Measurements from ENCODE around the gene PRKAG2.

The PRKAG2 gene

DNA sequence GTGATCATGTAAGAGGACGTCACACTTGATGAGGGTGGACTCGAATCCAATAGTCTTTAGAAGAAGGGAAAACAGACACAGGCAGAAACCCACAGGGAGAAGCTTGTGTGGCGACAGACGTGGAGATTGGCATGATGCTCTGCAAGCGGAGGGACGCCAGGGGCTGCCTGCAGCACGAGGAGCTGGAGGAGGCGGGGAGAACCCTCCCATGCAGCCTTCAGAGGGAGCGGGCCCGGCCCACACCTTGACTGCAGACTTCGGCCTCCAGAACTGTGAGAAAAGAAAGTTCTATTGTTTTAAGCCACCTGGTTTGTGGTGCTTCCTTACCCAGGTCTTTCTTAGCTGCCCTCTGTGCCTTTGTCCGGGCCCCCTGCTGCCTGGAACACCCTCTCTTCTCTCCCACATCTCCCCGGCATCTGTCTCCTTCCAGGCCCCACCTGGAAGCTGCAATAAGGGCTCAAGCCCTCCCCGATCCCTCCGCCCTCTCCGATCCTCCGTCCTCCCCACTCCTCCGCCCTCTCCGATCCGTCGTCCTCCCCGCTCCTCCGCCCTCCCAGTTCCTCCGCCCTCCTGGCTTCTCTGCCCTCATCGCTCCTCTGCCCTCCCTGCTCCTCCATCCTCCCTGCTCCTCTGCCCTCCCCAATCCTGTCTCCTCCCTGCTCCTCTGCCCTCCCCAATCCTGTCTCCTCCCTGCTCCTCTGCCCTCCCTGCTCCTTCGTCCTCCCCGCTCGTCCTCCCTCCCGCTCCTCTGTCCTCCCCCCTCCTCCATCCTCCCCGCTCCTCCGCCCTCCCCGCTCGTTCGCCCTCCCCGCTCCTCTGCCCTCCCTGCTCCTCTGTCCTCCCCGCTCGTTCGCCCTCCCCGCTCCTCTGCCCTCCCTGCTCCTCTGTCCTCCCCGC, 17.4 kb upstream of the PRKAG2 start:
- no peaks in the 10 kb centered on the region for H3K4me1 ChIP-seq (ENCODE audit: control insufficient read depth, insufficient read depth, low read length, poor library complexity, severe bottlenecking)
- no peak overlapping the region for H3K4me3 ChIP-seq (ENCODE audit: extremely low read depth, insufficient read depth, low read length, poor library complexity, severe bottlenecking)
- H3K27ac ChIP-seq (ENCODE audit: low read depth, low read length, severe bottlenecking), result no peak overlapping the region
- H3K9me3 ChIP-seq (ENCODE audit: control insufficient read depth, low read length), result no peaks in the 10 kb centered on the region
- WGBS, 2 experiments (ENCODE audit: insufficient coverage in 2 of 2), result 90 to 92% methylated on average over 25 to 27 of the region's 40 CpGs
- no peaks in the 10 kb centered on the region for H3K36me3 ChIP-seq (ENCODE audit: control insufficient read depth, insufficient read depth, low read length)

DNA sequence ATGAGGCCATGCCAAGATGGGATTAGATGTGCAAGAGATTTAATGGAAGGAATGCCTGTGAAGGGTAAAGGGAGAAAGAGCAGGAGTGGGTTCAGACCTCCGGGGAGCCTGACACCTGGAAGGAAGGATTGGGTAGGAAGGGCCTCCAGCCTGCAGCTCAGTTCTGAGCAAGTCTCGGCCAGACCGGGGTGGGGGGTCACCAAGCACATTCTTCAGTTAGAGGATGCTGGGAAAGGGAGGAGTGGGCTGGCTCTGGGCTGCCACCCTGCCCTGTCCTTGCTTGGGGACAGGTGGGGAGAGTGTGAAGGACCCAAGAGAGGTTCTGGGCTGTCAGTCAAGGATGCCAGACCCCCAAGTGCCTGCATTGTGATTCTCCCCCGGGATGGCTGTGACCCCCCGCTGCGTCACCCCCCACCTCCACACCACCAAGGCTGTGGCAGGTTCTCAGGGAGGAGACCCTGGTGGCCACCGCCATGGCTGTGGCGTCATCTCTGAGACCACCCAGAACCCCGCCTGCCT, 16.5 kb upstream of the PRKAG2 start:
- H3K4me1 ChIP-seq (ENCODE audit: control insufficient read depth, insufficient read depth, low read length, poor library complexity, severe bottlenecking), result no peaks in the 10 kb centered on the region
- no peak overlapping the region for H3K4me3 ChIP-seq (ENCODE audit: extremely low read depth, insufficient read depth, low read length, poor library complexity, severe bottlenecking)
- no peaks in the 10 kb centered on the region for H3K36me3 ChIP-seq (ENCODE audit: control insufficient read depth, insufficient read depth, low read length)
- no peak overlapping the region for H3K27ac ChIP-seq (ENCODE audit: low read depth, low read length, severe bottlenecking)
- no peaks in the 10 kb centered on the region for H3K9me3 ChIP-seq (ENCODE audit: control insufficient read depth, low read length)
- WGBS, 2 experiments (ENCODE audit: insufficient coverage in 2 of 2), result 89 to 94% methylated on average over 2 to 3 of the region's 9 CpGs

DNA sequence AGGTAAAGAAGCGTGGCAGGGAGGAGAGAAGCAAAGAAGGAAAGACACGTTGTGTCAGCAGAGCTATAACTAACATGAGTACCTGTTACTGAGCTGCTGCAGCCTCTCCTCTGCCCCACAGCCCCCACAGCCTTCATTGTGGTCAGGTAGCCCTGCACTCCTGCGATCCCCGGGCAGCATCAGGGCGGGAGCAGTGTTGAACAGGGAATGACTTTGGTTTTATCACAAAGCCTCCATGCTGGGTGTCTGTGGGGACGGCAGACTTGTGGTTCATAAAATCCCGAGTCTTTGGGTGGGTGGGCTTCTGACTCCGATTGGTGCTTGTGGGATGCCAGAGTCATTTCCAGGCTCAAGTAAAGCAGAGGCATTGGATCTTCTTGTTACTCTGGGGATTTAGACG, 14.8 kb upstream of the PRKAG2 start:
- Histone ChIP-seq H3K36me3 (ENCODE audit: control insufficient read depth, insufficient read depth, low read length) (no peaks in the 10 kb centered on the region), H3K4me1 (ENCODE audit: control insufficient read depth, insufficient read depth, low read length, poor library complexity, severe bottlenecking) (no peaks in the 10 kb centered on the region), H3K4me3 (ENCODE audit: extremely low read depth, insufficient read depth, low read length, poor library complexity, severe bottlenecking) (no peak overlapping the region), H3K9me3 (ENCODE audit: control insufficient read depth, low read length) (no peaks in the 10 kb centered on the region), H3K27ac (ENCODE audit: low read depth, low read length, severe bottlenecking) (no peak overlapping the region)
- 81 to 87% methylated on average over 7 to 8 of the region's 9 CpGs for WGBS, 2 experiments (ENCODE audit: insufficient coverage in 2 of 2)

DNA sequence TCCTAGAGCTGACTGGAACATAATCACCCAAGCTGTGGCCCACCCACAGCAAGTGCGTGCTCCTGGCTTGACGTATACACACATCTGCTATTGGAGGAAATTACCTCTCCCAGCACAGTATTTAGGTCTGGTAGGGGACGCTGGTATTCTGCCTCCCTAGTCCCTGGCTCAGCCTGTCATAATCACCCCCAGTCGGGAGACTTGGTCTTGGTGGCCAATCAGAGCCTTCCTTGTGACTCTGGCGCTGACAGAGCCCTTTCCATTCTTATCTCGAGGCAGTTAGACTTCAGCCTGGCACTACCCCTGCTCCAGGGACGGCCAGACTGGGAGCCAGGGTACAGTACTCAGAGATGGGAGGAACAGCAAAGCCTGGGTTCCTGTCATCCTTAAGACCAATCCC, 14.3 kb upstream of the PRKAG2 start:
- 49 to 82% methylated on average over 4 to 7 of the region's 7 CpGs for WGBS, 2 experiments (ENCODE audit: insufficient coverage in 2 of 2)
- no peaks in the 10 kb centered on the region for H3K9me3 ChIP-seq (ENCODE audit: control insufficient read depth, low read length)
- H3K4me1 ChIP-seq (ENCODE audit: control insufficient read depth, insufficient read depth, low read length, poor library complexity, severe bottlenecking), result no peaks in the 10 kb centered on the region
- H3K4me3 ChIP-seq (ENCODE audit: extremely low read depth, insufficient read depth, low read length, poor library complexity, severe bottlenecking), result no peak overlapping the region
- no peak overlapping the region for H3K27ac ChIP-seq (ENCODE audit: low read depth, low read length, severe bottlenecking)
- H3K36me3 ChIP-seq (ENCODE audit: control insufficient read depth, insufficient read depth, low read length), result no peaks in the 10 kb centered on the region

DNA sequence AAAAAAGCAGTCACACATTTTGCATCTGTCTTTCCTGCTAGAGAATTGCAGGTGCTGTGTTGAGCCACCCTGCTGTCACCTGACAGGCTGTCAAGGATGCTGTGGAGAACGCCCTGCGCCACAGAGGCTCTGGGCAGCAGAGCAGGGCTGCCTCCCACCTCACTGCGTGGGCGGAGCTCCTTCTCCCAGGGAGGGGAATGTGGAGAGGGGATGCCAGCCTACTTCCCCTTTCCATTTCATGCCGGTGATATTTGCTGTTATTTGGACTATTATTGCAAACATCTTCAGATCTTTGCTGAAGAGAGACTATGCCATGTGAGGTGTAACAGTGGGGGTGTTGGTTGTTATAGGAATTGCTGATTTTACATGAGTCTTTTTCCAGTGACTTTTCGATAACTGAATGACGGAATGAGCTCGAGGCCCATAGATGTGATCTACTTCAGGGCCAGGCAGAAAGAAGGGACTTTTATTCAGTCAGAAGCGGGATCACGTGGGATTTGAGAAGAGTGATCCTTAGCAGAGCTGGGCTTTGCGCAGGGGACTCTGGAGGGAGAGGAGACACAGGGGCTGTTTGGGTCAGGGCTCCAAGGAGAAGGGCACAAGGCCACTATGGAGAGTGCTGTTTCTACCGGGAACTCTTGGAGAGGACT, 13.6 kb upstream of the PRKAG2 start:
- Histone ChIP-seq H3K27ac (ENCODE audit: low read depth, low read length, severe bottlenecking) (no peak overlapping the region), H3K9me3 (ENCODE audit: control insufficient read depth, low read length) (no peaks in the 10 kb centered on the region), H3K4me3 (ENCODE audit: extremely low read depth, insufficient read depth, low read length, poor library complexity, severe bottlenecking) (no peak overlapping the region), H3K4me1 (ENCODE audit: control insufficient read depth, insufficient read depth, low read length, poor library complexity, severe bottlenecking) (no peaks in the 10 kb centered on the region), H3K36me3 (ENCODE audit: control insufficient read depth, insufficient read depth, low read length) (no peaks in the 10 kb centered on the region)
- 91 to 93% methylated on average over 8 to 9 of the region's 12 CpGs for WGBS, 2 experiments (ENCODE audit: insufficient coverage in 2 of 2)

DNA sequence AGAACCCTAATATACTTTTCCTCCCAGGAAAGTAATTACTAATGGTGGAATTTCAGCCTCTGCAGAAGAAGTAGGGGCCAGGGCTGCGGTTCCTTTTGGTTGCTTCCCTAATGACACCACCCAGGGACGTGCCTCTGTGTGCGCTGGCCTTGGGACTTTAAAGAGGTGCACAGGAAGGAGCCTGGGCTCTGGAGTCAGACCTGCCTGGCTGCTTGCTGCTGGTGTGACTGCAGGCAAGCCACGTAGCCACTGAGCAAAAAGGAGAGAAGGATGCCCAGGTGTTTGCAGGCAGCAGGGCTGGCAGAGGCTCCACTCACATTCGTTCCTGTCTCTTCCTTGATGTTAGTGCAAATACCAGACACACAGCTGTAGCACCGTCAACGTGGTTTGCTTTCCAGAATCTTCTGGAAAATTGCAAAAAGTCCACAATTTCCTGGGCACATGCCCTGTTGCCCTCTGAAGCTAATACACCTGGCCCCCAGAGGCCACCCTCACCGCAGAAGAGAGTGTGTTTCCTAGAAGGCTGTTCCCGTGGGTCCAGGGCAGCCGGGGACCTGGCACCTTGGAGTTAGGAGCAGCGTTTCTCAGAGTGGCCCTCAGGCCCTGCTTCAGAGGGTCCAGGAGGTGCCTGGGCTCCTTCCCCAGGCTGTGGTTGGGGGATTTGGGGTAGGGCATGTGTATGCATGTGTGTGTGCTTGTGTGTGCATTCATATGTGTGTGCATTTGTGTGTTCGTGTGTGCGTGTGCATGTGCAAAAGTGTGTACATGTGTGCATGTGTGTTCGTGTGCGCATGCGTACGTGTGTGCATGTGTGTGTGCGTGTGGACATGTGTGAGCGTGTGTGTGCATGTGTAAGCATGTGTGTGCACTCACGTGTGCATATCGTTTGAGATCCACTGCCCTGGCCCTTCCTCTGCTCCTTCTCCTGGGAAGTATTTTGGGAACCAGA, 12.8 kb upstream of the PRKAG2 start:
- Histone ChIP-seq H3K4me1 (ENCODE audit: control insufficient read depth, insufficient read depth, low read length, poor library complexity, severe bottlenecking) (no peaks in the 10 kb centered on the region), H3K4me3 (ENCODE audit: extremely low read depth, insufficient read depth, low read length, poor library complexity, severe bottlenecking) (no peak overlapping the region), H3K9me3 (ENCODE audit: control insufficient read depth, low read length) (no peaks in the 10 kb centered on the region), H3K36me3 (ENCODE audit: control insufficient read depth, insufficient read depth, low read length) (no peaks in the 10 kb centered on the region), H3K27ac (ENCODE audit: low read depth, low read length, severe bottlenecking) (no peak overlapping the region)
- 89 to 90% methylated on average over 18 to 21 of the region's 21 CpGs for WGBS, 2 experiments (ENCODE audit: insufficient coverage in 2 of 2)

DNA sequence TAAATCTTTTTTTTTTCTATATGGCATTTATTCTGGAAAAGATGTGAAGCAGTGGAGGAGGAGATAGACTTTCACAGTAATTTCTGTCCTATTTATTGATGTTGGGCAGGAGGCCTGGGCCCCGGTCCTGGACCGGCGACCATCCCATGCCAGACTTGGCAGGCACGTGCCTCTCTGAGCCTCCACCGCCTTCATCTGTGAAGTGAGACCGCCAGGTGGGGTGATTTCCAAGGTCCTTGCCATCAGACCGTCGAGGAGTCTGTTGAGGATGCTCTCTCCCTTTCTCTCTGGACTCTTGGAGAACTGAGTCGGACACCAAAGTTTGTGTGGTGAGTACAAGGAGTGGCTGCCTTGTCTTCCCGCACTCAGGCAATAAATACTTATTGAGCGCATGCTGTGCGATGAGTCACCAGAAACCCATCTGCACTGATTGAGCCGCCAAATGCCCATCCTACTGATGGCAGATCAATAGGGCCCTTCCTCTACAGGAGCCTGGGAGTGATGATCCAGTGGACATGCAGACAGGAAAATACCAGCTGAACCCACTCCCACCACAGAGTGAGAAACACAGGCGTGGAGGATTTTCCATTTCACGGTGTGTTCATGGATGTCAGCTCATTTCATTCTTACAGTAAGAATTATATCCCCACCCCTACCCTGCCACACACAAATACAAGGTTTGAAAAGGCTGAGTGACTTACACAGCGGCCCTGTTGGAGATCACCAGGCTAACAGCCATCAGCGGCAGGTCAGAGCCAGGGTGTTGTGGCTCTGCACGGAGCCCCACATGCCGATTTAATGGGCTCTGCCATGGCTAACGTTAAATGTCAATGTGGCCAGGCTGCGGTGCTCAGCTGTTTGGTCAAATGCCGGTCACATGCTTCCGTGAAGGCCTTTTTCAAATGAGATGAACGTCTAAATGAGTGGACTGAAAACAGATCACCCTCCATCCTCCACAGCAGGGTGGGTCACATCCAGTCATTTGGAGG, 11.5 kb upstream of the PRKAG2 start:
- Histone ChIP-seq H3K27ac (ENCODE audit: low read depth, low read length, severe bottlenecking) (no peak overlapping the region), H3K4me1 (ENCODE audit: control insufficient read depth, insufficient read depth, low read length, poor library complexity, severe bottlenecking) (no peaks in the 10 kb centered on the region), H3K9me3 (ENCODE audit: control insufficient read depth, low read length) (no peaks in the 10 kb centered on the region), H3K36me3 (ENCODE audit: control insufficient read depth, insufficient read depth, low read length) (no peaks in the 10 kb centered on the region), H3K4me3 (ENCODE audit: extremely low read depth, insufficient read depth, low read length, poor library complexity, severe bottlenecking) (no peak overlapping the region)
- WGBS, 2 experiments (ENCODE audit: insufficient coverage in 2 of 2), result 82 to 85% methylated on average over 19 to 23 of the region's 24 CpGs

DNA sequence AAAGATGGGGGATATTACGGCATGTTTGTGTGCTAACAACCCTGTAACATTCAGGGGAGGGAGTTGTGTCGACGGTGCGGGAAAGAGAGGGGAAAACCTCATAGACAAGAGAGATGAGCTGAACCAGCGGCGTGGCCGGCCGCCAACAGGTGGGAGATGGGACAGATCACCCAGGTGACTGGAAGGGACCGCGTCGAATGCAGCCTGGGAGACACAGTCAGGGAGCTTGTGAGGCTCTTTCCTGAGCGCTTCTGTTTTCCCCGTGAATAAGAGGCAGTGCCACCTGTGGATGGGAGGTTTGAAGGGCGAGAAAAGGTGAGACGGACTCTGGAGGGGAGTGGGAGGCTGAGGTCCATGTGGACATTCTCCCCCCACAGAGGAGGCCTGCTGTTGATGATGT, 9.9 kb upstream of the PRKAG2 start:
- H3K27ac ChIP-seq (ENCODE audit: low read depth, low read length, severe bottlenecking), result no peak overlapping the region
- no peaks in the 10 kb centered on the region for H3K36me3 ChIP-seq (ENCODE audit: control insufficient read depth, insufficient read depth, low read length)
- H3K4me1 ChIP-seq (ENCODE audit: control insufficient read depth, insufficient read depth, low read length, poor library complexity, severe bottlenecking), result no peaks in the 10 kb centered on the region
- H3K4me3 ChIP-seq (ENCODE audit: extremely low read depth, insufficient read depth, low read length, poor library complexity, severe bottlenecking), result no peak overlapping the region
- H3K9me3 ChIP-seq (ENCODE audit: control insufficient read depth, low read length), result no peaks in the 10 kb centered on the region
- WGBS, 2 experiments (ENCODE audit: insufficient coverage in 2 of 2), result 82 to 87% methylated on average over 11 of the region's 15 CpGs

DNA sequence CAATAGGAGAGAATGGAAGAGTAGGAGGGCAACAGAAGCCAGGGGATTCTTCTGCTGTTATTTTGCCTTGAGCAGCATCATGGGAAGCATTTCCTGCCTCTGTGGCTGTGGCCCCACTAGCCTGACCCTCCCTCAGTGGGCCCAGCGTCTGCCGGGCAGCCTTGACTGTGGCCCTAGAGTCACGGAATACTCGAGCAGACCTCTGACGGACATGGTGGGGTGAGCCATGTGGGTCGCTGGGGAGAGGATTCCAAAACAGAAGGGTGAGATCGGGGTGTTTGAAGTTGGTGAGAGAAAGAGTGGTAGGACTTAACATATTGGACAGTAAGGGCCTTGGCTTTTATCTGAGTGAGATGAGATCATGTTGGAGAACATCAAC, 8.3 kb upstream of the PRKAG2 start:
- Histone ChIP-seq H3K36me3 (ENCODE audit: control insufficient read depth, insufficient read depth, low read length) (no peaks in the 10 kb centered on the region), H3K27ac (ENCODE audit: low read depth, low read length, severe bottlenecking) (no peak overlapping the region), H3K4me1 (ENCODE audit: control insufficient read depth, insufficient read depth, low read length, poor library complexity, severe bottlenecking) (no peaks in the 10 kb centered on the region), H3K9me3 (ENCODE audit: control insufficient read depth, low read length) (no peaks in the 10 kb centered on the region), H3K4me3 (ENCODE audit: extremely low read depth, insufficient read depth, low read length, poor library complexity, severe bottlenecking) (no peak overlapping the region)
- WGBS, 2 experiments (ENCODE audit: insufficient coverage in 2 of 2), result 92 to 94% methylated on average over 5 to 7 of the region's 7 CpGs
